GM19372 (cell line): Measurements from ENCODE around the gene C20orf204.
"Not testable (repeated sequence)": the region's sequence is repeated elsewhere in the genome, so short reads cannot be mapped to it uniquely, and the experiment has no call there.

ENCODE experiments used
- ATAC-seq: cut with Tn5 transposase; IDR thresholded peaks from one replicate; pipeline ENCODE4 v1.9.1; 2021; ENCODE audit warnings: mild to moderate bottlenecking, low read depth, moderate library complexity; ENCODE audit not compliant: unreplicated experiment

The C20orf204 gene

GRCh38 chr20:64035933-64036345 lies at the start of gene C20orf204:
Gene C20orf204 (plus strand): TSS chr20:64036182. CDS start chr20:64036324, 142 bp downstream.
- ATAC-seq = no peak

- no peak for ATAC-seq
These were observed 35.1 kb upstream of the C20orf204 start for GRCh38 chr20:64000906-64001305.

GRCh38 chr20:64001607-64002011 lies 34.4 kb upstream of the C20orf204 start:
- ATAC-seq = no peak

GRCh38 chr20:64003960-64004725 lies 31.8 kb upstream of the C20orf204 start:
- no peak for ATAC-seq

- ATAC-seq = no peak
These were observed 30.6 kb upstream of the C20orf204 start for GRCh38 chr20:64005394-64005793.

GRCh38 chr20:64006490-64006889 lies 29.5 kb upstream of the C20orf204 start:
- ATAC-seq = no peak

- no peak for ATAC-seq
These were observed 29.1 kb upstream of the C20orf204 start for GRCh38 chr20:64006902-64007301.

GRCh38 chr20:64009811-64010387 lies 26.1 kb upstream of the C20orf204 start:
- no peak for ATAC-seq

GRCh38 chr20:64010711-64011237 lies 25.2 kb upstream of the C20orf204 start:
- no peak for ATAC-seq

- no peak for ATAC-seq
These were observed 24.6 kb upstream of the C20orf204 start for GRCh38 chr20:64011366-64011779.

- not testable (repeated sequence) for ATAC-seq
These were observed 23.4 kb upstream of the C20orf204 start for GRCh38 chr20:64012385-64013154.

- ATAC-seq = no peak
These were observed 20.3 kb upstream of the C20orf204 start for GRCh38 chr20:64015635-64016034.

GRCh38 chr20:64021124-64021975 lies 14.6 kb upstream of the C20orf204 start:
- ATAC-seq = no peak

- ATAC-seq = no peak
These were observed 13.2 kb upstream of the C20orf204 start for GRCh38 chr20:64022671-64023360.

GRCh38 chr20:64023361-64024140 lies 12.4 kb upstream of the C20orf204 start:
- no peak for ATAC-seq

GRCh38 chr20:64024141-64024990 lies 11.6 kb upstream of the C20orf204 start:
- no peak for ATAC-seq

GRCh38 chr20:64025101-64025825 lies 10.7 kb upstream of the C20orf204 start:
- ATAC-seq = no peak
